Measurements from ENCODE around the gene SMG5. TPM values are rescaled to one million over a fixed set of nuclear protein-coding genes. Genes with fewer than 3 reads are reported as not detected.

SMG5 gene
- polyA plus RNA-seq, 1 experiment: 32.6 TPM

DNA sequence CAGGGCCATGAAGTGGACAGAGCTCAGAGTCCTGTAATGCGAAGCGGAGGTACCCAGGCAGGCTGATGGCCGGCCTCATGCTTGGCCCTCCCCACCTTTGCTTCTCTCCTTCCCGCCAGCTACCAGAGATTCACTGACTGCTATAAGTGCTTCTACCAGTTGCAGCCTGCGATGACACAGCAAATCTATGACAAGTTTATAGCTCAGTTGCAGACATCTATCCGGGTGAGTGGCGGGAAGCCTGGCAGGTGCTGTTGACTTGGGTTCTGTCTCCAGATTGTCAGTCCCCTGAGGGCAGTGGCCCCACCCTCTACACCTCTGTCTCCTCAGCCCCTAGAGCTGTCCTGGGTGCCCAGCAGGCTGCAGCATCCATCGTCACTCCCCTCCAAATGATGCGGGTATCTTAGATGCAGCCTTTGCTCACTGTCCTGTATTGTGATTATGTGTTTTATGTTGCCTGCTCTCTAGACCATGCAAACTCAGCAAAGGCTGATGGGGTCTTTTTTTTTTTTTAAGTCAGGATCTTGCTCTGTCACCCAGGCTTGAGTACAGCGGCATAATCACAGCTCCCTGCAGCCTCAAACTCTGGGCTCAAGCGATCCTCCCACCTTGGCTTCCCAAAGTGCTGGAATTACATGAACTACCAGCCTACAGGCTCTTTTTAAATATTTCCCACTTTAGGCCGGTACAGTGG is 50.3 kb downstream of the SMG5 start:
- no peaks in the 10 kb centered on the region for H3K27me3 ChIP-seq (ENCODE audit: control insufficient read depth, insufficient read depth, low read length)
- no peak overlapping the region for H3K4me3 ChIP-seq (ENCODE audit: low read depth, low read length)
- TF ChIP-seq, protein P1, sequence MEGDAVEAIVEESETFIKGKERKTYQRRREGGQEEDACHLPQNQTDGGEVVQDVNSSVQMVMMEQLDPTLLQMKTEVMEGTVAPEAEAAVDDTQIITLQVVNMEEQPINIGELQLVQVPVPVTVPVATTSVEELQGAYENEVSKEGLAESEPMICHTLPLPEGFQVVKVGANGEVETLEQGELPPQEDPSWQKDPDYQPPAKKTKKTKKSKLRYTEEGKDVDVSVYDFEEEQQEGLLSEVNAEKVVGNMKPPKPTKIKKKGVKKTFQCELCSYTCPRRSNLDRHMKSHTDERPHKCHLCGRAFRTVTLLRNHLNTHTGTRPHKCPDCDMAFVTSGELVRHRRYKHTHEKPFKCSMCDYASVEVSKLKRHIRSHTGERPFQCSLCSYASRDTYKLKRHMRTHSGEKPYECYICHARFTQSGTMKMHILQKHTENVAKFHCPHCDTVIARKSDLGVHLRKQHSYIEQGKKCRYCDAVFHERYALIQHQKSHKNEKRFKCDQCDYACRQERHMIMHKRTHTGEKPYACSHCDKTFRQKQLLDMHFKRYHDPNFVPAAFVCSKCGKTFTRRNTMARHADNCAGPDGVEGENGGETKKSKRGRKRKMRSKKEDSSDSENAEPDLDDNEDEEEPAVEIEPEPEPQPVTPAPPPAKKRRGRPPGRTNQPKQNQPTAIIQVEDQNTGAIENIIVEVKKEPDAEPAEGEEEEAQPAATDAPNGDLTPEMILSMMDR (IDR thresholded peaks at IDR 0.05; ENCODE audit: insufficient read depth, low read depth, low read length): no peak
- no peak for DNase-seq (ENCODE audit: low read depth)
- peaks cover 11% of the 10 kb centered on the region for H3K36me3 ChIP-seq (ENCODE audit: control insufficient read depth, insufficient read depth, low read length)
- CTCF ChIA-PET: interaction anchor here (0.8 to 1.2 kb wide), 5 partner anchors 10 to 141 kb away, joined by 3 read pairs; no protein-coding TSS in a partner anchor
- POLR2A ChIA-PET: interaction anchor here (0.6 kb wide), 1 partner anchor 17 kb away, joined by 15 read pairs; no protein-coding TSS in a partner anchor

DNA sequence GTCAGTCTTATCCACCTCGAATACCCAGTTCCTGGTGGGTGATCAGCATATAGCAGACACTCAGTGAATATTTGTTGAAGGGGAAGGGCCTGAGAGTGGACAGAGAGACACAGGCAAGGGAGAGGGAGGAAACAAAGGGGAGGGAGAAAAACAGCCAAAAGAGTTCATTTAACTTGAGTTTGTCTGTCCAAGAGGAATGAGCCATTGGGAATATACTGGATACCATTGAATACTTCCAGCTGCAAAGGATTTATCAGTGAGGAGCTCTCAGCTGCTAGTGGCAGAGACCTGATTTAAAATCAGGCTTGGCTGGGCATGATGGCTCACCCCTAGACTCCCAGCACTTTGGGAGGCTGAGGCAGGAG is 52.2 kb downstream of the SMG5 start:
- no peak overlapping the region for H3K4me3 ChIP-seq (ENCODE audit: low read depth, low read length)
- TF ChIP-seq, protein P1 (IDR thresholded peaks at IDR 0.05; ENCODE audit: insufficient read depth, low read depth, low read length): no peak
- ChIA-PET CTCF (interaction anchor here (1.0 to 3.1 kb wide), 5 partner anchors 17 to 140 kb away, joined by 3 to 11 read pairs (median 3); partner anchors contain the start of gene PMF1), POLR2A (no interaction called here)
- DNase-seq (ENCODE audit: low read depth): no peak
- no peaks in the 10 kb centered on the region for H3K27me3 ChIP-seq (ENCODE audit: control insufficient read depth, insufficient read depth, low read length)
- peaks cover 1% of the 10 kb centered on the region; the same call in 1 of the 2 replicates for H3K36me3 ChIP-seq (ENCODE audit: control insufficient read depth, insufficient read depth, low read length)

DNA sequence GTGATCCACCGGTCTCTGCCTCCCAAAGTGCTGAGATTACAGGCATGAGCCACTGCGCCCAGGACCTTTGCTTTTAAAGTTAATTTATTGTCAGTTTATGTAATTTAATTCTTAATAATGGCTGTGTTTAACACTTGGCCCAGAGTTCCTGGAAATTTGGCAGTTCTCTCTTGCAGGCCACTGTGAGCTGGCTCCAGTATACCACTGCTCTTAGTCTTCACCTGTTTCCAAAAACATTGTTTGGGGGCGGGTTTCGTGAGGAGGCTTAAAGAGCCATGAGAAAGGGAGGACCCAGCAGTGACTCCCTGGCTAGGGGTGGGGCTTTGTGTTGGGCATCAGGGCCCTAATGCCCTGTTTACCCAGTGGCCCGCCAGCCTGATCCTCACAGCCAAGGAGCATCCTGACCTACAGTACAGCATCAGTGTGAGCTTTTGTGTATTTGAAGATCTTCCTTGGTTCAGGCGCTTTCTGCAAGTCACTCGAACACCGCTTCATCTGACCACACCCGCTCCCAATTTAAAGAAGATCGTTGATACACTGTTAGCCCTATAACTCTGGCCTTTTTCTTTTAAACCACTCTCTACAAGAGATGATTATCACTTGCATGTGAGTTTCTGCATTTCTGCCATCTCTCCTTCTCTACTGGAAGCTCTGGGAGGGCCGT is 52.7 kb downstream of the SMG5 start:
- ChIA-PET POLR2A (no interaction called here), CTCF (interaction anchor here (0.7 to 3.1 kb wide), 5 partner anchors 17 to 139 kb away, joined by 3 to 11 read pairs (median 3); partner anchors contain the start of gene PMF1)
- TF ChIP-seq, protein P1 (IDR thresholded peaks at IDR 0.05; ENCODE audit: insufficient read depth, low read depth, low read length): no peak
- H3K27me3 ChIP-seq (ENCODE audit: control insufficient read depth, insufficient read depth, low read length): no peaks in the 10 kb centered on the region
- no peak overlapping the region for H3K4me3 ChIP-seq (ENCODE audit: low read depth, low read length)
- no peak for DNase-seq (ENCODE audit: low read depth)
- H3K36me3 ChIP-seq (ENCODE audit: control insufficient read depth, insufficient read depth, low read length): peaks cover 1% of the 10 kb centered on the region; the same call in 1 of the 2 replicates

DNA sequence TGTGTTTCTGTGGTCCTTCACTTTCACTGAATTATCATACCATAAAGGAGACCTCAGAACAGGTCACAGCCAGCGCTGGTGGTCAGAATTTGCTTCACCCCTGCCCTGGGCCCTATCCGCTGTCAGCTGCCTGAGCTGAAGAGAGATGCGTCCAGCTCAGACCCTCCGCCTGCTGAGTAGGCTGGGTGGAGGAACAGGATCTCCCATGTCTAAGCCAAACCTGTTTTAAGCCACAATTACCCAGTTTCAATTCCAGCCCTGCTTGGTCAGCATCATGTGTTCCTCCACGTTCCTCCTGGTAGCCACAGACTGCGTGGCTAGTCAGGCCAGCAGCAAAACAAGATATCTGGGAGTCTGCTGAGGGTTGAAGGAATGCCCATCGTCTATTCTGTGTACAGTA is 54.1 kb downstream of the SMG5 start:
- Histone ChIP-seq H3K4me3 (ENCODE audit: low read depth, low read length) (no peak overlapping the region), H3K27me3 (ENCODE audit: control insufficient read depth, insufficient read depth, low read length) (no peaks in the 10 kb centered on the region), H3K36me3 (ENCODE audit: control insufficient read depth, insufficient read depth, low read length) (peaks cover 2% of the 10 kb centered on the region; the same call in 1 of the 2 replicates)
- no peak for DNase-seq (ENCODE audit: low read depth)
- TF ChIP-seq, protein P1 (IDR thresholded peaks at IDR 0.05; ENCODE audit: insufficient read depth, low read depth, low read length): no peak
- ChIA-PET POLR2A (no interaction called here), CTCF (interaction anchor here (0.7 to 7.2 kb wide), 3 partner anchors 83 to 138 kb away, joined by 3 to 112 read pairs (median 11); no protein-coding TSS in a partner anchor)

DNA sequence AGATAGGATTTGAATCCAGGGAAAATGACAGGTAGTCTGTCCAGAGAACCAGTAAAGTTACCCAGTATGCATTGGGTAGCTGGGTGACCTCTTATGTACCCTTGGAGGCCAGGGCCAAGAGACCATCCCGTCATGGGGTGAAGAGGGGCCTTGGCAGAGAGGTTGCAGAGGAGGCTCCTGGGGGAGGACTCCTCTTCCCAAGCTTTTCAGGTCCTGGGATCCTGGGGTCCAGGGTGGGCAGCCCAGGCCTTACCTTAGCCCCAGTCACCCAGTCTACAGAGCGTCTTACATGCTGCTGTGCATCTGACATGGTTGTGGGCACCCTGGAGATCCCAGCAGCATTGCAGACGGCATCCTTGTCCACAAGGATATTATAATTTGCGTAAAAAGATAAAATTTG is 55.8 kb downstream of the SMG5 start:
- ChIA-PET POLR2A (no interaction called here), CTCF (interaction anchor here (0.6 to 7.2 kb wide), 8 partner anchors 13 to 143 kb away, joined by 3 to 154 read pairs (median 29); partner anchors contain the start of genes MEX3A and PMF1)
- H3K36me3 ChIP-seq (ENCODE audit: control insufficient read depth, insufficient read depth, low read length): peaks cover 4% of the 10 kb centered on the region; the same call in 1 of the 2 replicates
- DNase-seq (ENCODE audit: low read depth): no peak
- TF ChIP-seq, protein P1 (IDR thresholded peaks at IDR 0.05; ENCODE audit: insufficient read depth, low read depth, low read length): no peak
- no peak overlapping the region for H3K4me3 ChIP-seq (ENCODE audit: low read depth, low read length)
- no peaks in the 10 kb centered on the region for H3K27me3 ChIP-seq (ENCODE audit: control insufficient read depth, insufficient read depth, low read length)
